Skeletal muscle satellite cell (primary cell): ENCODE measurements around the gene SOWAHC.
"Not testable (repeated sequence)": the region's sequence is repeated elsewhere in the genome, so short reads cannot be mapped to it uniquely, and the experiment has no call there.

Experiments
- H3K27me3 ChIP-seq: 2 replicates; pipeline ENCODE4 v1.7.0; 2013; ENCODE audit warnings: low read length; ENCODE audit not compliant: control insufficient read depth, insufficient read depth
- H3K36me3 ChIP-seq: 2 replicates; pipeline ENCODE4 v1.7.0; 2013; ENCODE audit warnings: mild to moderate bottlenecking, control low read depth, low read length; ENCODE audit not compliant: insufficient read depth
- H3K4me1 ChIP-seq: 2 replicates; pipeline ENCODE4 v1.7.0; 2013; ENCODE audit warnings: low read length; ENCODE audit not compliant: control insufficient read depth, insufficient read depth
- H3K4me2 ChIP-seq: 2 replicates; pipeline ENCODE4 v1.7.0; 2013; ENCODE audit warnings: mild to moderate bottlenecking, low read length
- H3K4me3 ChIP-seq: 2 replicates; pipeline ENCODE4 v1.7.0; 2013; ENCODE audit warnings: low read length
- H3K9ac ChIP-seq: 2 replicates; pipeline ENCODE4 v1.7.0; 2013; ENCODE audit warnings: mild to moderate bottlenecking, low read depth, low read length, moderate library complexity
- H3K9me3 ChIP-seq: replicated peaks from 2 replicates; pipeline ENCODE4 v1.7.0; 2013; ENCODE audit warnings: mild to moderate bottlenecking, control low read depth, low read length

The SOWAHC gene

DNA sequence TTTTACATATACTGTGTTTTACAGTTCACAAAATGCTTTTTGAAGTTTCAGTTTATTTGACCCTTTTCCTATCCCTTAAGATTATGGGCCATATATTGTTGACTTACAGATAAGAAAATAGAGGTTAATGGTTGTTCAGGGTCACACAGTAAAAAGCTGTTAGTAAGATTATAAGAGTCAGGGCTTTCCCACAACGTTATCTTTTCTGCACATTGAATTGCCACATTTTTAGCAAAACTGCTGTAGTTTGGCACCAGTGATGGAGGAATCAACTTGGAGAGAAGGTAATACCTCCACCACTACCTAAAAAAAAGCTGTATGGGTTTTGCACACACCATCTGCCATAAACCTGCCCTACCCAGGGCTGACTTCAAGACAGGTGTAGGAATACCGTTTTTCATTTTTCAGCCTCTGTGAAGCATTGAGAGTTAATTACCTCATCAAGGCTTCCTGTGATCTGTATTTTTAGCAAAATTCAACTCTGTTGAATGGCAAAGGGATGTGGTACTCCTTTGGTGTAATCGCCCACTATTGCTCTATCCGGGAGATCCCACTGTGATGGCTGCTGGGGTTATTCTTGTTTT, 5.0 kb downstream of the SOWAHC start:
- H3K4me1 ChIP-seq, result peaks cover 13% of the 10 kb centered on the region
- H3K27me3 ChIP-seq, result peaks cover 14% of the 10 kb centered on the region
- no peaks in the 10 kb centered on the region for H3K9me3 ChIP-seq
- no peaks in the 10 kb centered on the region for H3K36me3 ChIP-seq
- no peak overlapping the region for H3K9ac ChIP-seq
- no peak overlapping the region for H3K4me2 ChIP-seq
- no peak overlapping the region for H3K4me3 ChIP-seq

DNA sequence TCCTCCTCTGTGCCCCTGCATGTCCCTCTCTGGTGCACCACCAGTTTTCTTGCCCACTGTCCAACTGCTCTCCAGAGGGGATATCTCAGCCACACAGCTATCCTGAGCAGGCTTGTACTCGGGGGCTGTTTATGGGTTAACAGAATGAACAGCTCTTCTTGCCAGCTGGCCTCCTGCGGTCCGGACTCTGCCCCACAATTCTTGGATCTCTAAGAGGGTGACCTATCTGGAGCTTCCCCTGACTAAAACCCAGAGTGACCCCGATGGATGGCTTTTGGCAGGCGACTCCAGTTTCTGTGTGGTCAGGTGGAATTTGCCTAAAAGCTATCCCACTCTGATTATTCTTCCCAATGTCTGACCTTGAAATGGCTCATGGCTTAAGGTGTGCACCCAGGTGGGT, 9.1 kb downstream of the SOWAHC start:
- no peak overlapping the region for H3K4me3 ChIP-seq
- H3K9me3 ChIP-seq, result no peaks in the 10 kb centered on the region
- no peaks in the 10 kb centered on the region for H3K36me3 ChIP-seq
- no peaks in the 10 kb centered on the region for H3K4me1 ChIP-seq
- H3K27me3 ChIP-seq, result peaks cover 41% of the 10 kb centered on the region
- H3K4me2 ChIP-seq, result no peak overlapping the region
- no peak overlapping the region for H3K9ac ChIP-seq

- Histone ChIP-seq H3K4me3 (no peak overlapping the region), H3K27me3 (peaks cover 41% of the 10 kb centered on the region), H3K4me2 (no peak overlapping the region), H3K36me3 (no peaks in the 10 kb centered on the region), H3K9me3 (no peaks in the 10 kb centered on the region), H3K9ac (no peak overlapping the region), H3K4me1 (no peaks in the 10 kb centered on the region)
Observed at GRCh38 chr2:109623923-109624322, 9.8 kb downstream of the SOWAHC start.

DNA sequence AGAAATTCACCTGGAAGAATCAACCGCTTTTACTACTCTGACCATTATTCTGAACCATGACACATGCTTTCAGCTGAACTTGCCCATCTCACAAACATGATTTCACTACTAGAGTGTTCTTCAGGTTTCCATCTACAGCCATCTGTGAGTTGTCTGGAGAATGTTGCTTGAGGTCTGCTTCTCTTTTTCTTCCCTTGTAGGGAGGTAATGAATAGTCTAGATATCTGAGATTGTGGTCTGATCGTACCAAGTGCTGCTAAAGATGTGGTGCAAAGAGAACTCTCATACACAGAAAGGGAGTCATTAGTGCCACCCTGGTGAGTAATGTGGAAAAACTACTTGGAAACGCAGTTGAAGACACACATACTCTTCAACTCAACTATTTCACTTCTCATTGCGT, 10.2 kb downstream of the SOWAHC start:
- Histone ChIP-seq H3K9ac (no peak overlapping the region), H3K4me2 (no peak overlapping the region), H3K36me3 (no peaks in the 10 kb centered on the region), H3K4me1 (no peaks in the 10 kb centered on the region), H3K9me3 (no peaks in the 10 kb centered on the region), H3K27me3 (peaks cover 41% of the 10 kb centered on the region), H3K4me3 (no peak overlapping the region)

DNA sequence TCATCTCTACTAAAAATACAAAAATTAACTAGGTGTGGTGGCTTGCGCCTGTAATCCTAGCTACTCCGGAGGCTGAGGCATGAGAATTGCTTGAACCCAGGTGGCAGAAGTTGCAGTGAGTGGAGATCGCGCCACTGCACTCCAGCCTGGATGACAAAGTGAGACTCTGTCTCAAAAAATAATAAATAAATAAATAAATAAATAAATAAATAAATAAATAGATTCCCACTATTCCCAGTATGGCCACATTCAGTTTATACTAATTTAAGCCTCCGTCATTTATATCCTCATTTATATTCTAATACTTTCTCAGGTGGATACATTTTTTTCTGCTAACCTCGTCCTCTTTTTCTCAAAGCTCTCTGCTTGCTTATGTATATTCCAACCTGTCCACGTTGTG, 14.2 kb downstream of the SOWAHC start:
- H3K9ac ChIP-seq, H3K9me3 ChIP-seq, H3K4me2 ChIP-seq, H3K36me3 ChIP-seq, H3K4me3 ChIP-seq, H3K4me1 ChIP-seq: not testable (repeated sequence)
- H3K27me3 ChIP-seq, result peaks cover 35% of the 10 kb centered on the region

GRCh38 chr2:109629867-109630266, 15.7 kb downstream of the SOWAHC start:
- Histone ChIP-seq H3K4me1 (no peaks in the 10 kb centered on the region), H3K4me3 (no peak overlapping the region), H3K9ac (no peak overlapping the region), H3K27me3 (peaks cover 27% of the 10 kb centered on the region), H3K9me3 (no peaks in the 10 kb centered on the region), H3K4me2 (no peak overlapping the region), H3K36me3 (no peaks in the 10 kb centered on the region)

GRCh38 chr2:109630441-109631430, 16.6 kb downstream of the SOWAHC start:
- Histone ChIP-seq H3K27me3 (peaks cover 29% of the 10 kb centered on the region), H3K9ac (no peak overlapping the region), H3K4me3 (no peak overlapping the region), H3K4me2 (no peak overlapping the region), H3K9me3 (no peaks in the 10 kb centered on the region), H3K36me3 (no peaks in the 10 kb centered on the region), H3K4me1 (no peaks in the 10 kb centered on the region)

DNA sequence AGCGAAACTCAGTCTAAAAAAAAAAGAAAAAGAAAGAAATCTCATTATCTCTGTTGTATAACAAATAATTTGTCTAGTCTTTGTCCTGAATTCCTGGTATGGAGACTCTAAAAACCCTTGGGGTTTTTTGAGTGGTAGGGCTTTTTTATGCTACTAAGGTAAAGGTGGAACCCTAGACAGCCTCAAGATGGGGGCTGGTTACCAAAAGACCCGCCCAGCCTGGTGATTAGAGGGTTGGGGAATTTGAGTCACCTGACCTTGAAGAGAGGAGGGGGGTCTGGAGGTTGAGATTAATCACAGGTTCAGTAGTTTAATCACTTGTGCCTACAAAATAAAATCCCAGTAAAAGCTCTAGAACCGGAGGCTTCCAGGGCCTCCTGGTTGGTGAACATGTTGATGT, 17.6 kb downstream of the SOWAHC start:
- no peak overlapping the region for H3K4me3 ChIP-seq
- peaks cover 27% of the 10 kb centered on the region for H3K27me3 ChIP-seq
- H3K4me2 ChIP-seq, result no peak overlapping the region
- no peaks in the 10 kb centered on the region for H3K36me3 ChIP-seq
- H3K9me3 ChIP-seq, result no peaks in the 10 kb centered on the region
- no peak overlapping the region for H3K9ac ChIP-seq
- no peaks in the 10 kb centered on the region for H3K4me1 ChIP-seq

DNA sequence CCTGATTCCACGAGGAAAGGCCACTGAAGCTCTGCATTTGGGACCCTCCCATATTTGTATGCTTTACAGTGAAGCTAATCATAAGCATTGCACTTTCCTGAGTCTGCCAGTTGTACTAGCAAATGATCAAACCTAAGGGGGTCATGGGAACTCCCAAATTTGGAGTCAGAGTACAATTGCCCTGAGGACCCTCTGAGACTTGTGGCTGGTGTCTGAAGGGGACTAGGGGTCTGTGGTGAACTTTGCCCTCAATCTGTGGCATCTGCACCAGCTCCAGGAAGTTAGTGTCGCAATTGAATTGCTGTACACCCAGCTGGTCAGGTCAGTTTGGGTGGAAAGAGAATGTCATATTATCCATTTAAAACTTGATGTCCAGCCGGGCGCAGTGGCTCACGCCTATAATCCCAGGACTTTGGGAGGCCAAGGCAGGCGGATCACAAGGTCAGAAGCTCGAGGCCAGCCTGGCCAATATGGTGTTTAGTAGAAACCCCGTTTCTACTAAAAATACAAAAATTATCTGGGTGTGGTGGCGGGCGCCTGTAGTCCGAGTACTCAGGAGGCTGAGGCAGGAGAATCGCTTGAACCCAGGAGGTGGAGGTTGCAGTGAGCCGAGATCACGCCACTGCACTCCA, 18.1 kb downstream of the SOWAHC start:
- Histone ChIP-seq H3K36me3 (no peaks in the 10 kb centered on the region), H3K27me3 (peaks cover 23% of the 10 kb centered on the region), H3K4me2 (no peak overlapping the region), H3K9ac (no peak overlapping the region), H3K4me3 (no peak overlapping the region), H3K4me1 (no peaks in the 10 kb centered on the region), H3K9me3 (no peaks in the 10 kb centered on the region)

DNA sequence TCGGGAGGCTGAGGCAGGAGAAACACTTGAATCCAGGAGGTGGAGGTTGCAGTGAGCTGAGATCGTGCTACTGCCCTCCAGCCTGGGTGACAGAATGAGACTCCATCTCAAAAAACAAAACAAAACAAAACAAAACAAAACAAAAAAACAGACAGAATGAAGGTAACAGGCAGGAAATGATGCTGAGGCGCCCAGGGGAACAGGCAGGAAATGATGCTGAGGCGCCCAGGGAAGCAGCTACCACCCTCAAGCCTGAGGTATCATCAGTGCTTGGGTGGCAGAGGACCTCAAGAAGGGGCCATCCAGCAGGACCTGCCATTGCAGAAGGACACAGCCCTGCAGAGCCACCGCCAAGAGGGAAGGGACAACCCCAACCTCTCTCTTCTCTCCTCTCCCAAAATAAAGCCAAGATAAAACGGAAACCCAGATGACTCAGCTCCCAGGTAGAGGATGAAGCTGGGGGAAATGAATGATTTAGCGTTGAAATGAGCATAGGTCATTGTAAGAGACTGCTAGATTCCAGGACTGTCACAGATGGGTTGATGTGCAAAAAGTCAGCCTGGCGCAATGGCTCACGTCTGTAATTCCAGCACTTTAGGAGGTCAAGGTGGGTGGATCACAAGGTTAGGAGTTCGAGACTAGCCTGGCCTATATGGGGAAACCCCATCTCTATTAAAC, 19.3 kb downstream of the SOWAHC start:
- Histone ChIP-seq H3K4me3 (no peak overlapping the region), H3K9ac (no peak overlapping the region), H3K27me3 (peaks cover 21% of the 10 kb centered on the region), H3K36me3 (no peaks in the 10 kb centered on the region), H3K4me1 (no peaks in the 10 kb centered on the region), H3K4me2 (no peak overlapping the region), H3K9me3 (no peaks in the 10 kb centered on the region)
